GM23338 (cell line): ENCODE measurements around the gene GTF2A2. TPM values are rescaled to one million over a fixed set of nuclear protein-coding genes. Genes with fewer than 3 reads are reported as not detected.

Source experiments
- ATAC-seq: fragments of 200-7000 bp; cut with Tn5 transposase; 3 replicates; pipeline ENCODE4 v1.9.1; 2020
- DNase-seq: peaks from one replicate; pipeline ENCODE4 v3.0.0-alpha.2; 2015; ENCODE audit warnings: low spot score
- H2AFZ ChIP-seq: fragments of 200-600 bp; sonication (generic); 2 replicates; pipeline ENCODE4 v1.8.0; 2016; ENCODE audit warnings: antibody characterized with exemption, mild to moderate bottlenecking, moderate library complexity
- H3F3A ChIP-seq: fragments of 200-600 bp; sonication (generic); replicated peaks from 2 replicates; pipeline ENCODE4 v1.8.0; 2017; ENCODE audit warnings: antibody characterized with exemption, mixed run types, low read depth
- H3K27ac ChIP-seq: fragments of 200-600 bp; sonication (generic); 2 replicates; pipeline ENCODE4 v1.6.1; 2016; ENCODE audit warnings: low read depth
- H3K27me3 ChIP-seq: fragments of 200-600 bp; sonication (generic); 2 replicates; pipeline ENCODE4 v1.8.0; 2016; ENCODE audit warnings: mild to moderate bottlenecking, mixed run types, moderate library complexity; ENCODE audit not compliant: insufficient read depth
- H3K36me3 ChIP-seq: fragments of 200-600 bp; sonication (generic); 2 replicates; pipeline ENCODE4 v1.8.0; 2016; ENCODE audit warnings: mild to moderate bottlenecking; ENCODE audit not compliant: insufficient read depth
- H3K4me1 ChIP-seq: fragments of 200-600 bp; sonication (generic); 2 replicates; pipeline ENCODE4 v1.8.0; 2016; ENCODE audit warnings: mild to moderate bottlenecking, moderate library complexity; ENCODE audit not compliant: insufficient read depth
- H3K4me2 ChIP-seq: fragments of 200-600 bp; sonication (generic); 2 replicates; pipeline ENCODE4 v1.7.1; 2017; ENCODE audit warnings: mixed run types
- H3K4me3 ChIP-seq: fragments of 200-600 bp; sonication (generic); 2 replicates; pipeline ENCODE4 v1.6.1; 2016; ENCODE audit warnings: mixed run types
- H3K79me2 ChIP-seq: fragments of 200-600 bp; sonication (generic); replicated peaks from 2 replicates; pipeline ENCODE4 v1.8.0; 2017; ENCODE audit warnings: mild to moderate bottlenecking; ENCODE audit not compliant: insufficient read depth
- H3K9me2 ChIP-seq: fragments of 200-600 bp; sonication (generic); 2 replicates; pipeline ENCODE4 v1.8.0; 2017; ENCODE audit not compliant: insufficient read depth
- H4K20me1 ChIP-seq: fragments of 200-600 bp; sonication (generic); replicated peaks from 2 replicates; pipeline ENCODE4 v1.8.0; 2017; ENCODE audit warnings: mild to moderate bottlenecking; ENCODE audit not compliant: insufficient read depth
- H3K27ac Mint-ChIP-seq: 2 replicates; pipeline ENCODE4 v1.8.0; 2020; ENCODE audit warnings: inconsistent platforms, mild to moderate bottlenecking, moderate library complexity, mixed read lengths
- H3K27me3 Mint-ChIP-seq: 3 replicates; pipeline ENCODE4 v1.8.0; 2022; ENCODE audit warnings: low read depth, mild to moderate bottlenecking, moderate library complexity, mixed read lengths, inconsistent platforms; ENCODE audit not compliant: insufficient read depth, poor library complexity
- H3K36me3 Mint-ChIP-seq: 3 replicates; pipeline ENCODE4 v1.8.0; 2021; ENCODE audit warnings: low read depth, mild to moderate bottlenecking, inconsistent platforms, moderate library complexity, mixed read lengths
- H3K4me1 Mint-ChIP-seq: 3 replicates; pipeline ENCODE4 v1.8.0; 2020; ENCODE audit warnings: mild to moderate bottlenecking, inconsistent platforms, mixed read lengths
- H3K4me3 Mint-ChIP-seq: 3 replicates; pipeline ENCODE4 v1.8.0; 2021; ENCODE audit warnings: moderate library complexity, mild to moderate bottlenecking, inconsistent platforms, mixed read lengths
- H3K9me3 Mint-ChIP-seq: 3 replicates; pipeline ENCODE4 v1.8.0; 2020; ENCODE audit warnings: moderate library complexity, mild to moderate bottlenecking, inconsistent platforms, mixed read lengths
- CREB1 ChIP-seq: fragments of 250-450 bp; sonication (Bioruptor Pico); IDR thresholded peaks from 2 replicates; pipeline ENCODE4 v1.5.0; 2020; ENCODE audit warnings: low read depth, mild to moderate bottlenecking, moderate library complexity
- EZH2 ChIP-seq: fragments of 200-600 bp; sonication (generic); IDR thresholded peaks from one replicate; pipeline ENCODE4 v1.8.0; 2017; ENCODE audit warnings: antibody characterized with exemption, mild to moderate bottlenecking, low read depth; ENCODE audit not compliant: unreplicated experiment
- EZH2phosphoT487 ChIP-seq: fragments of 200-600 bp; sonication (generic); IDR thresholded peaks from one replicate; pipeline ENCODE4 v1.8.1; 2018; ENCODE audit warnings: antibody characterized with exemption; ENCODE audit not compliant: unreplicated experiment
- JUNB ChIP-seq: IDR thresholded peaks from one replicate; pipeline ENCODE4 v1.6.1; 2016; ENCODE audit warnings: antibody characterized with exemption; ENCODE audit not compliant: unreplicated experiment
- NANOG ChIP-seq: IDR thresholded peaks from 2 replicates; pipeline ENCODE4 v1.6.1; 2016; ENCODE audit warnings: antibody characterized with exemption, borderline replicate concordance
- POLR2AphosphoS5 ChIP-seq: IDR thresholded peaks from 2 replicates; pipeline ENCODE4 v1.6.1; 2016; ENCODE audit warnings: antibody characterized with exemption, low read depth
- REST ChIP-seq: IDR thresholded peaks from one replicate; pipeline ENCODE4 v1.6.1; 2018; ENCODE audit warnings: antibody characterized with exemption; ENCODE audit not compliant: unreplicated experiment
- STAT1 ChIP-seq: IDR thresholded peaks from one replicate; pipeline ENCODE4 v1.6.1; 2016; ENCODE audit warnings: antibody characterized with exemption; ENCODE audit not compliant: unreplicated experiment
- ZNF114 ChIP-seq: fragments of 250-450 bp; sonication (Bioruptor Pico); IDR thresholded peaks from 2 replicates; pipeline ENCODE4 v1.5.0; 2020; ENCODE audit warnings: mild to moderate bottlenecking, moderate library complexity
- ZNF331 ChIP-seq: fragments of 250-450 bp; sonication (Bioruptor Pico); IDR thresholded peaks from 2 replicates; pipeline ENCODE4 v1.5.0; 2020; ENCODE audit warnings: low read depth, mild to moderate bottlenecking, moderate library complexity
- ZNF462 ChIP-seq: fragments of 250-450 bp; sonication (Bioruptor Pico); IDR thresholded peaks from 2 replicates; pipeline ENCODE4 v1.5.0; 2020; ENCODE audit warnings: mild to moderate bottlenecking, moderate library complexity
- polyA plus RNA-seq: library from polyadenylated mRNA; unstranded; fragments of >200 nt; fragmentation: Nextera tagmentation; extraction: Ambion mirVana; gene quantifications from 2 replicates; pipeline ENCODE4 v1.2.1, GENCODE V29; 2016
- total RNA-seq: library from RNA; depleted of rRNA; stranded (reverse); fragments of >200 nt; shearing (Covaris generic); gene quantifications from 2 replicates; pipeline ENCODE4 v1.2.3, GENCODE V29; 2014
- TF ChIP-seq, protein P1 (sequence below): IDR thresholded peaks from 2 replicates; pipeline ENCODE4 v1.6.1; 2016; ENCODE audit warnings: antibody characterized with exemption
- TF ChIP-seq, protein P2 (sequence below), 2 experiments: fragments of 200-600 bp in 1 of 2; sonication (generic) in 1 of 2; conservative IDR thresholded peaks; 2 replicates each; pipeline versions ENCODE4 v1.5.1 to v1.6.1; 2016 to 2017; ENCODE audit warnings: antibody characterized with exemption in 2 of 2, low read depth in 2 of 2, mild to moderate bottlenecking in 2 of 2, moderate library complexity in 1 of 2

Gene GTF2A2
- total and polyA plus RNA-seq, 2 experiments from 2014 or later: 45.9 to 424 TPM

DNA sequence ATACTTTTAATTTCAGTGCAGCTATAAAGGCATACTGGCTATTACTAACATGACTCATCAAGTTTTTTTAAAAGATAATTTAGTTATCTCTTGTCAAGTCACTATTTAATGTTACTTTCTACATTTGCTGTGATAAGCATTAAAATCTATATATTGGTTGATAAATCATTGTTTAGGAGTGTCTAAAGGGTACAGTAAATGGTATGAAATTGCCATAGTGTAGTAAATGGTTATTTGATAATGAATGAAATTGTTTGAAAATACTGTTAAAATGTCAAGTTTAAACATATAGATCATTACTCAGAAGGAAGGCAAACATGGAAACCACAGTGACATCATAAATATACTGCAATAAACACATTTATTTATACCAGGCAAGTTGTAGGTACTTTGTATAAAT lies 45.0 kb upstream of the GTF2A2 start:
- Histone ChIP-seq H4K20me1 (no peaks in the 10 kb centered on the region), H3F3A (no peaks in the 10 kb centered on the region), H3K27me3 (no peaks in the 10 kb centered on the region), H3K27ac (no peak overlapping the region), H3K79me2 (no peaks in the 10 kb centered on the region), H2AFZ (no peak overlapping the region), H3K36me3 (no peaks in the 10 kb centered on the region), H3K4me1 (no peaks in the 10 kb centered on the region), H3K4me2 (no peak overlapping the region), H3K4me3 (no peak overlapping the region), H3K9me2 (no peaks in the 10 kb centered on the region)
- Mint-ChIP-seq H3K4me1 (peaks cover 3% of the 10 kb centered on the region; the same call in 1 of the 3 replicates), H3K27ac (no peak overlapping the region), H3K36me3 (no peaks in the 10 kb centered on the region), H3K27me3 (no peaks in the 10 kb centered on the region), H3K4me3 (no peak overlapping the region), H3K9me3 (no peaks in the 10 kb centered on the region)
- DNase-seq: no peak
- no peak for ATAC-seq
- TF ChIP-seq ZNF331 (no peak), POLR2AphosphoS5 (no peak), EZH2 (no peak), EZH2phosphoT487 (no peak), REST (no peak), STAT1 (no peak), JUNB (no peak), ZNF114 (no peak), CREB1 (CRISPR knock-in tag) (no peak), NANOG (no peak), ZNF462 (CRISPR knock-in tag) (no peak)
- TF ChIP-seq, protein P1, sequence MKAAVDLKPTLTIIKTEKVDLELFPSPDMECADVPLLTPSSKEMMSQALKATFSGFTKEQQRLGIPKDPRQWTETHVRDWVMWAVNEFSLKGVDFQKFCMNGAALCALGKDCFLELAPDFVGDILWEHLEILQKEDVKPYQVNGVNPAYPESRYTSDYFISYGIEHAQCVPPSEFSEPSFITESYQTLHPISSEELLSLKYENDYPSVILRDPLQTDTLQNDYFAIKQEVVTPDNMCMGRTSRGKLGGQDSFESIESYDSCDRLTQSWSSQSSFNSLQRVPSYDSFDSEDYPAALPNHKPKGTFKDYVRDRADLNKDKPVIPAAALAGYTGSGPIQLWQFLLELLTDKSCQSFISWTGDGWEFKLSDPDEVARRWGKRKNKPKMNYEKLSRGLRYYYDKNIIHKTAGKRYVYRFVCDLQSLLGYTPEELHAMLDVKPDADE: no peak
- TF ChIP-seq, protein P2, sequence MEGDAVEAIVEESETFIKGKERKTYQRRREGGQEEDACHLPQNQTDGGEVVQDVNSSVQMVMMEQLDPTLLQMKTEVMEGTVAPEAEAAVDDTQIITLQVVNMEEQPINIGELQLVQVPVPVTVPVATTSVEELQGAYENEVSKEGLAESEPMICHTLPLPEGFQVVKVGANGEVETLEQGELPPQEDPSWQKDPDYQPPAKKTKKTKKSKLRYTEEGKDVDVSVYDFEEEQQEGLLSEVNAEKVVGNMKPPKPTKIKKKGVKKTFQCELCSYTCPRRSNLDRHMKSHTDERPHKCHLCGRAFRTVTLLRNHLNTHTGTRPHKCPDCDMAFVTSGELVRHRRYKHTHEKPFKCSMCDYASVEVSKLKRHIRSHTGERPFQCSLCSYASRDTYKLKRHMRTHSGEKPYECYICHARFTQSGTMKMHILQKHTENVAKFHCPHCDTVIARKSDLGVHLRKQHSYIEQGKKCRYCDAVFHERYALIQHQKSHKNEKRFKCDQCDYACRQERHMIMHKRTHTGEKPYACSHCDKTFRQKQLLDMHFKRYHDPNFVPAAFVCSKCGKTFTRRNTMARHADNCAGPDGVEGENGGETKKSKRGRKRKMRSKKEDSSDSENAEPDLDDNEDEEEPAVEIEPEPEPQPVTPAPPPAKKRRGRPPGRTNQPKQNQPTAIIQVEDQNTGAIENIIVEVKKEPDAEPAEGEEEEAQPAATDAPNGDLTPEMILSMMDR (conservative IDR thresholded peaks at IDR 0.05; ENCODE audit: low read depth in 2 of 2): no peak
